ENCODE data around the gene TMPRSS7.
"Not testable (repeated sequence)": the region's sequence is repeated elsewhere in the genome, so short reads cannot be mapped to it uniquely, and the experiment has no call there.

The TMPRSS7 gene

DNA sequence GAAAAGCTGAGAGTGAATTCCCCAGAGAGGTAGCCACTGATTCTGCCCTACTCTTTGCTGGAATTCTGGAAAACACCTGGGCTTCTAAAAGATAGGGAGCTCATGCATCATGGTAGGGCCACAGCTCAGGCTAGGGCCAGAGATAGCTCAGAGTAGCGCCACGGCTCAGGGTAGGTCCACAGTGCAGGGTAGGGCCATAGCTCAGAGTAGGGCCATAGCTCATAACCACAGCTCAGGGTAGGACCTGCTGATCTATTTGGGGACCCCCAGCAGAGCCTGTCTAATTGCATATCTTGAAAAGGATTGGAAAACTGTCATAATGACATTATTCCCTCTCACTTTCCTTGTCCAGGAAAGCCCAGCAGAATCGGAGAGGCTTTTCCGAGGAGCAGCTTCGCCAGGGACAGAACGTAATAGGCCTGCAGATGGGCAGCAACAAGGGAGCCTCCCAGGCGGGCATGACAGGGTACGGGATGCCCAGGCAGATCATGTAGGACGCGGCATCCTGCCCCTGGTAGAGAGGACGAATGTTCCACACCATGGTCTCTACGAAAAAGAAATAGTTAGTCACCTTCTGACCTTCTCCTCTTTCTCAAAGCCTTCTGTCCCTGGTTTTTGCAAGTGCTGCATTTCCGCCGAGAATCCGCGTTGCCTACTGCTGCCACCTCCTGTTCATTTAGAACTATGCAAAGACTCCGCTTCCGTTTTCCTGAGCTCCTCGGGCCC is 21.3 kb upstream of the TMPRSS7 start:
- DNase-seq: no peak

DNA sequence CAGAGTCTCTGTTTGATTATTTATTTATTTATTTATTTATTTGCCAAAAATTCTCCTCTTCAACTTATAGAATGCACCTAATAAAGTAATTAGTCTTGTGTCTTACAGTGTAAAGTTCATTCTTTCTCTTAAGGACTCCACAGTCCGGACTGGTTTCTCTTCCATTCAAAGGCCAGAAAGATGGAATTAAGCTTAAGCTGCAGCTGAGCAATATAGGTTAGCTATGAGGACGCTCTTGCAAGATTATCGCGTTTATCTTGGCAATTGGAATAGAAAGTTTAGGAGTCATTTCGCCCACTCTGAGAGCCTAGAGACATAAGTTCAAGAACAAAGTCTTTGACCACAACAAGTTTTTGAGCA is 20.8 kb upstream of the TMPRSS7 start:
- no peak for DNase-seq

GRCh38 chr3:112017091-112017490 is 17.4 kb upstream of the TMPRSS7 start:
- no peak for DNase-seq

DNA sequence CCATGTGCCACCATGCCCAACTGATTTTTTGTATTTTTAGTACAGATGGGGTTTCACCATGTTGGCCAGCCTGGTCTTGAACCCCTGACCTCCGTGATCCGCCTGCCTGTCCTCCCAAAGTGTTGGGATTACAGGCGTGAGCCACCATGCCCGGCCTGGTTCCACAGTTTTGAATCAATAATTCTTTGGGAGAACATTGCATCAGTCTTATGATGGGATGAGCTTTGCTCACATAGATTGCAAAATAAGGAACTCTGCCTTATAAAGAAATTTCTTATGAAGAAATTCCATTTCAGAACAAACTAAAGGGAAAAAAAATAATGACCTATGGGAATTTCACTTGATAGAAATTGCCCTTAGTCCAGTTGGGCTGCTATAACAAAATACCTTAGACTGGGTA is 15.8 kb upstream of the TMPRSS7 start:
- DNase-seq: no peak

GRCh38 chr3:112019716-112020115 is 14.8 kb upstream of the TMPRSS7 start:
- DNase-seq: no peak

DNA sequence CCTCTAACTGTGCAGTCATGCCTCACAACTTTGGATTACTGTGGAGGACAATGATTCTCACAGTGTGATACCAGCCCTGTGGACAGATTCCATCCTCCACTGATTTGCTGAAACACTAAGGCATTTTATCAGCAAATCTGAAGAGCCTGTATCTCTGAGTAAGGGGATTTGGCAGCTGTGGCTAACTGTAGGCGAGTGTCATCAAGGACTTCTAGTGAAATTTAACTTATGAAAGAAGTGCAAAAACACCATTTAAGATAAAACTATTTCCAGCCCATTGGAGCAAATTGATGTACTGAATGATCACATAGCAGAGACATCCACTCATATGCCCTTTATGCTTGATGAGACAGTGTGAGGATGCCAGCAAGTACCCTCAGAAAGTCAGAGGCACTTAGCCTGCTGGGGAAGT is 13.9 kb upstream of the TMPRSS7 start:
- DNase-seq: no peak

GRCh38 chr3:112027142-112027541 is 7.4 kb upstream of the TMPRSS7 start:
- no peak for DNase-seq

DNA sequence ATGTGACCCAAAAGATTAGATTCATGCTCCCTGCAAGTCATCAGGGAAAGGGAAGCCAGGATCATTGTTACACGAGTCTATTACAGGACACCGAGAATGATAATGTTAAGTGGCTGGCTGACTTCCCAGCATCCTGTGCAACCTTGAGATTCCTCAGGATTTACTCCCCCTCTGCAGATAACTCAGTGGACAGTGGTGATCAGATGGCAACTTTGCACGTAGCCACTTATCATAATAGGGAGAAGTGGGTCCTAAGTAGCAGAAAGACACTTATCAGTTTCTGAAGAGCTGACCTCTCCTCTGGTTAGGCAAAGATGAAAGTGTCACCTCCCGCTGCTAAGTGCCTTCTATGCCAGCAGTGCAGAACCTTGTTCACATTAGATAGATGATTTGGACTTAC is 6.7 kb upstream of the TMPRSS7 start:
- no peak for DNase-seq

DNA sequence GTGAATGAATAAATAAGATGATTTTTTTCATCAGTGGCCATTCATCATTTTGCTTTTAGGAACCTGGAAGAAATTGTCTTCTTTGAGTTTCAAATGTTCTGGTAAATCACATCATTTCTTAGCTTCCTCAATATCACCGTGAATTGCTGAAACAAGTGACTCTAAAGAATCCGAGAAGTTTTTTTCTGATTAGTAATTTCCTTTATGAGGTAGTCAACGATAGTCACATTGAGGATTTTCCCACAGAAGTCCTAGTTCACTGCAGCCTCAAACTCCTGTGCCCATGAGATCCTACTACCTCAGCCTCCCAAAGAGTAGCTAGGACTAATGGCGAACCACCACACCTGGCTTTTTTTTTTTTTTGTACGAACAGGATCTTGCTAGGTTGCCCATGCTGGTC is 3.6 kb upstream of the TMPRSS7 start:
- DNase-seq: no peak

- DNase-seq: no peak
Measured at GRCh38 chr3:112032098-112032731, 2.3 kb upstream of the TMPRSS7 start.

- no peak for DNase-seq
Measured at GRCh38 chr3:112035241-112035640, 705 bp downstream of the TMPRSS7 start.

DNA sequence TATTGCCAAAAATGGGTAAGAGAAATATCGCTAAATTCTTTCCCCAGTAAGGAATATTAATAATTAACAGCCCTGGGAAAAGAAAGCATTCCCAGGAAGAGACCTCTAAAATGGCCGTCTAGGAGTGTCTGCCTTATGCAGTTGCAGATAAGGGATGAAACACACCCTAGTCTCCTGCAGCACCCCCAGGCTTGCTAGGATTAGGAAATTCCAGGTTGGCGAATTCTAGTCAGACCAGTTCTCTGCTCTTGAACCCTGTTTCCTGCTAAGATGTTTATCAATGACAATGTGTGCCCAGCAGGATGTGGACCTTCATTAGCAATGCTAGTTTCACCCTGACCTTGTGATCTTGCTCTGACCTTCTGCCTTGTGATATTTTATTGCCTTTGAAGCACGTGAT is 2.7 kb downstream of the TMPRSS7 start:
- not testable (repeated sequence) for DNase-seq

DNA sequence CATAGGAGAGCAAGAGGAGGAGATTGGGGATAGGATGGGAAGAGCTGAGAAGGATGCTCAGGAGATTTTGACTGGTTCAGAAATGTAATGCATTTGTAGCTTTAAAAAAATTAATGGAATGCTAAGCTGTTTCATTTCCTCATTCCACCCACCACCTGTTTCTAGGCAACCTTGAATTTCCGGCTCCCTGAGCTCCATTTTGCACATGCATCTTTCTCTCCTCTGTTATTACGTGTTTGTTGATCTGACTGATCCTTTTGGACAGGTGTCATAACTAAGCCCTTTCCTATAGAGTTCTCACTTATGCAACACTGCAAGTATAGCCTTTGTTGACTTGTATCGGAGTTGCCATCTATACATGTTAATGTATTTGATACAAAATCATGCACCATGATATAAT is 4.3 kb downstream of the TMPRSS7 start:
- no peak for DNase-seq

DNA sequence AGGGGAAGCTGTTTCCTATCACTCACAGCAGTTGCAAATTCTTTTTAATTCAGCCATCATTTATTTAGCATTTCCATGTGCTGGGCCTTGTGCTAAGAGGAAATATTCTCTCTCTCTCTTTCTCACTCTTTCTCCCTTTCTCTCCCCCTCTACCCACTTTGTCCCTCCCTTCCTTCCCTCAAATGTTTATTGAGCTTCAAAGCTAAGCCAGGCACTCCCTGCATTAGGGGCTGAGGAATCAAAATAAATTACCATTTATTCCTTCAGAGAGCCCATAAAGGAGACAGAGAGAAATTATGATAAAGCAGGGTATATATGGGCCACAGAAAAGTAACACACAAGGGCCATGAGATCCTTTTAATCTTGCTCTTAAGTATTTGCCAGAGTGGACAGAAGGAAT is 6.8 kb downstream of the TMPRSS7 start:
- no peak for DNase-seq

- DNase-seq: peak; percentile 96 to 98
Measured at GRCh38 chr3:112042842-112043280, 8.3 kb downstream of the TMPRSS7 start.

DNA sequence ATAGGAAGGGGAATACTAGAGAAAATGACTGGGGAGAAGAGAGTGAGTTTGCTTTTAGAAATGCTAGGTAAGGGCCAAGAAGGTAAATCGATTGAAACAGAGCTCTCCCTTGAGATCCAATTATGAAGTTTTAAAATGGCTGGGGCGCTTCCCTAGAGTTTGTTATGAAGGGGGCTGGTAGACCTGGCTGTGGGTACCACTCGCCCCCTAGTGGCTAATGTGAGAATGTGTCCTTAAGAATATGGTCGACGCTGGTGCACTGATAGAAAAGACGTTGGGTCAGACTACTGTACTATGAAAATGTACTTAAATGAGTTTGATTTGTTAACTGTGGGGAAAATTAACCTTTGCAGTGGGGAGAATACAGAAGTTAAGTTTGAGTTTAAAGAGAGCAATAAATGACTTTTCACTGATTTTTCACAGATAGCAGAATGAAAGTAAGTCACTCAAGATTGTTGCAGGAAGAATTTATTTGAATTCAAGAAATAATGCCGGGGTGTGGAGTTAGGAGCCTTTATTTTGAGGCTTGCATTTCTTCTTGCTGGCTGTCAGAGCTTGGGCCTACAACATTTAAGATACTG is 9.2 kb downstream of the TMPRSS7 start:
- DNase-seq: peak; percentile 78 to 86

DNA sequence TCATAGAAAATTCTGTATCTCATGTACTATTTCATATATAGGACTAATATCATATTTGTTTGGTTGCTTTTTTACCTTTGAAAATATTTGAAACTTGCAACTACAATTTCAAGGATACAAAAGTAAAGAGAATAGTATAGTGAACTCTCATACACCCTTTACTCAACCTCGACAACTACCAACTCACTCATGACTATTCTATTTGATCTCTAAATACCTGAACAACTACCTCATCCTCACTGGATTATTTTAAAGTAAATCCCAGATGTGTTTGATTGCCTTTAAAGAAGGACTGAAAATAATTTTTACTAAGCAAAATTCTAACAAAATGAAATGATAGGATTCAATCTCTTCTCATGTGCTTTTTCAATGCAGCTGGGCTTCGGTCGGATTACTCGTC is 12.1 kb downstream of the TMPRSS7 start:
- DNase-seq: no peak

- DNase-seq: no peak
Measured at GRCh38 chr3:112047264-112047663, 12.7 kb downstream of the TMPRSS7 start.

GRCh38 chr3:112048911-112049310 is 14.4 kb downstream of the TMPRSS7 start:
- no peak for DNase-seq

- no peak for DNase-seq
Measured at GRCh38 chr3:112053229-112053628, 18.7 kb downstream of the TMPRSS7 start.

GRCh38 chr3:112056451-112056929 is 22.0 kb downstream of the TMPRSS7 start:
- DNase-seq: no peak

- DNase-seq: no peak
Measured at GRCh38 chr3:112059497-112059896, 25.0 kb downstream of the TMPRSS7 start.

DNA sequence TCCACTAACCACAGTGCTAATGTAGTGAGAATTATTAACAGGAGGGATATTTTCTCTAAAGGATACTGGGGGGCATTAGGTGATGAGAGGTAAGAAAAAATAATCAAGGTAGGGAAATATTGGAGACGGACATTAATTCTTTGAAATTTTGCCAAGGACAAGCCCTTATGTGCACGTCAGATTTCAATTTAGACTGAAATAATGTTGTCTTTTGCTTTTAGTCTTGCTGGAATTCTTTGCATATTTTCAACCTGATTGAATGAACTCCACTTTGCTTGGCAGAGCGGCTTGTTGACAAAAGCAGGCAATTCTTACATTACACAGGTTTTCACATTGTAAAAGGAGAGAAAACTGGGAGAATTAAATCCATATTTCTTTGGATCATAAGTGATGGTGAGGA is 26.6 kb downstream of the TMPRSS7 start:
- no peak for DNase-seq

- not testable (repeated sequence) for DNase-seq
Measured at GRCh38 chr3:112072387-112073060, 38.0 kb downstream of the TMPRSS7 start.
